ENCODE data around the gene JAZF1.

JAZF1 gene

DNA sequence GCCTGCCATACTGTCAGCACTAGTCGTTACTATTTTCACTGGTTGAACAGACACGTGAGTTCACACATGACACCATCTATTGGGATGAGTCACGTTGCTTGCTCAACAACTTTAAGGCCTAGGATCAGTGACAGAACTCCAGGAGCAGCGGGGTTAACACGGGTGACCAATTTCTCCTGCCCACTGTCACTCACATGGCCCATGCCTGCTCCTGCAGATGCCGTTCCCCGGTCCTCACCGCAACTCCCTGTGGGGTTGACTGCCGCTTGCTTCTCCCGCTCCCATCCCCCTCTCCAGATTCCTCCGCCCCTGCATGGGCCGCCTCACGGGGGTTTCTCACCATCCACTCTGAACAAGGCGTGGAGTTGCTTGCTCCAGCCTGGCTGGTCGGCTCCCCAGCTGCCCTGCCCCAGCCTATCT, 312.5 kb downstream of the JAZF1 start:
- Histone ChIP-seq H3K9me3 (ENCODE audit: control insufficient read depth, insufficient read depth, low read length) (no peaks in the 10 kb centered on the region), H3K4me2 (ENCODE audit: low read length) (no peak overlapping the region), H4K20me1 (ENCODE audit: control insufficient read depth, insufficient read depth, low read depth, low read length) (no peaks in the 10 kb centered on the region), H3K36me3 (ENCODE audit: control insufficient read depth, low read length) (no peaks in the 10 kb centered on the region), H3K4me1 (ENCODE audit: control insufficient read depth, low read length) (no peaks in the 10 kb centered on the region), H3K27me3 (ENCODE audit: control insufficient read depth, low read length) (no peaks in the 10 kb centered on the region), H3K9me2 (replicated peaks; ENCODE audit: control insufficient read depth, low read length) (no peaks in the 10 kb centered on the region), H3K27ac (ENCODE audit: low read depth, low read length) (no peak overlapping the region), H3K79me2 (ENCODE audit: control insufficient read depth, low read length) (no peaks in the 10 kb centered on the region), H3K4me3 (ENCODE audit: low read length) (no peak overlapping the region), H3F3A (ENCODE audit: control insufficient read depth, insufficient read depth) (no peaks in the 10 kb centered on the region)
- TF ChIP-seq, protein P1, sequence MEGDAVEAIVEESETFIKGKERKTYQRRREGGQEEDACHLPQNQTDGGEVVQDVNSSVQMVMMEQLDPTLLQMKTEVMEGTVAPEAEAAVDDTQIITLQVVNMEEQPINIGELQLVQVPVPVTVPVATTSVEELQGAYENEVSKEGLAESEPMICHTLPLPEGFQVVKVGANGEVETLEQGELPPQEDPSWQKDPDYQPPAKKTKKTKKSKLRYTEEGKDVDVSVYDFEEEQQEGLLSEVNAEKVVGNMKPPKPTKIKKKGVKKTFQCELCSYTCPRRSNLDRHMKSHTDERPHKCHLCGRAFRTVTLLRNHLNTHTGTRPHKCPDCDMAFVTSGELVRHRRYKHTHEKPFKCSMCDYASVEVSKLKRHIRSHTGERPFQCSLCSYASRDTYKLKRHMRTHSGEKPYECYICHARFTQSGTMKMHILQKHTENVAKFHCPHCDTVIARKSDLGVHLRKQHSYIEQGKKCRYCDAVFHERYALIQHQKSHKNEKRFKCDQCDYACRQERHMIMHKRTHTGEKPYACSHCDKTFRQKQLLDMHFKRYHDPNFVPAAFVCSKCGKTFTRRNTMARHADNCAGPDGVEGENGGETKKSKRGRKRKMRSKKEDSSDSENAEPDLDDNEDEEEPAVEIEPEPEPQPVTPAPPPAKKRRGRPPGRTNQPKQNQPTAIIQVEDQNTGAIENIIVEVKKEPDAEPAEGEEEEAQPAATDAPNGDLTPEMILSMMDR (IDR thresholded peaks at IDR 0.05; ENCODE audit: low read depth, low read length, poor library complexity, severe bottlenecking): no peak
- no peak for TF ChIP-seq EZH2phosphoT487 (IDR thresholded peaks at IDR 0.05; ENCODE audit: borderline replicate concordance, low read length)

DNA sequence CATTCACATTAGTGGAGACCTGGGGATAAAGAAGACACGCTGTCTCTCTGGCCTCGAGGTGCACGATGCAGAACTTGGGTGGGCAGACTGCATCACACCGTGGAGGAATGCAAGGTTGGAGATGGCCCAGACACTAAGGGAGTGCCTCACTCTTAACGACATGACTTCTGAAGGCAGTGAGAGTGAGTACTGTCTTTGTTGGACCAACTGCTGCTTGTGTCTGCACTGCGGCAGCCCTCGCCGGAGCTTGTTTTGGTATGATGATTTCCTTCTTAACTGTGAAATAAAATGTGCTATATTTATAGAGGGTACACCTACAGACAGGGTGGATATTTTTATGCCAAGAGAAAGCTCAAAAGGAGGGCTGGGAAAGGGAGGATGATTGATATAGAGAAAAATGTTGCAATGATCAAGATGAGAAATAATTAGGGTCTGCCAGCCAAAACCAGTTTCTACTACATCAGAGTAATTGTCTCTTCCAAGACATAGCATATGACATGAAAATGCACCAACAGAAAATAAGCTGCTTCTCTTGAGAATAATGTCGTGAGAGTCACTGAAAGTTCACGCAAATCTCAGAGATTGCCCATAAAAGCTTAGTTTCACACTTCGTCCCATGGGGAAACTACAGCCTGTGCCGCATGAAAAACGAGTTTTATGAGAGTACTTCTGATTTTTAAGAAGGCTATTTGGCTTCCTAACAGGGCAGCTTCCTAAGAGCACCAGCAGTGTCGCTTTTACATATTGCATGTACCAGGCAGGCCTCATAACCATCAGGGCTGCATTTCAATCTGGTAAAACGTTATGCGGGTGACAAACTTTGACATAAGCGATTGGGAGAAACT, 313.5 kb downstream of the JAZF1 start:
- no peaks in the 10 kb centered on the region for H3K9me3 ChIP-seq (ENCODE audit: control insufficient read depth, insufficient read depth, low read length)
- no peak overlapping the region for H3K27ac ChIP-seq (ENCODE audit: low read depth, low read length)
- H3K4me1 ChIP-seq (ENCODE audit: control insufficient read depth, low read length): no peaks in the 10 kb centered on the region
- H3F3A ChIP-seq (ENCODE audit: control insufficient read depth, insufficient read depth): no peaks in the 10 kb centered on the region
- no peaks in the 10 kb centered on the region for H3K36me3 ChIP-seq (ENCODE audit: control insufficient read depth, low read length)
- no peaks in the 10 kb centered on the region for H3K9me2 ChIP-seq (replicated peaks; ENCODE audit: control insufficient read depth, low read length)
- H3K27me3 ChIP-seq (ENCODE audit: control insufficient read depth, low read length): no peaks in the 10 kb centered on the region
- no peak overlapping the region for H3K4me3 ChIP-seq (ENCODE audit: low read length)
- no peaks in the 10 kb centered on the region for H3K79me2 ChIP-seq (ENCODE audit: control insufficient read depth, low read length)
- no peak overlapping the region for H3K4me2 ChIP-seq (ENCODE audit: low read length)
- no peaks in the 10 kb centered on the region for H4K20me1 ChIP-seq (ENCODE audit: control insufficient read depth, insufficient read depth, low read depth, low read length)
- TF ChIP-seq, protein P1 (IDR thresholded peaks at IDR 0.05; ENCODE audit: low read depth, low read length, poor library complexity, severe bottlenecking): no peak
- no peak for TF ChIP-seq EZH2phosphoT487 (IDR thresholded peaks at IDR 0.05; ENCODE audit: borderline replicate concordance, low read length)

DNA sequence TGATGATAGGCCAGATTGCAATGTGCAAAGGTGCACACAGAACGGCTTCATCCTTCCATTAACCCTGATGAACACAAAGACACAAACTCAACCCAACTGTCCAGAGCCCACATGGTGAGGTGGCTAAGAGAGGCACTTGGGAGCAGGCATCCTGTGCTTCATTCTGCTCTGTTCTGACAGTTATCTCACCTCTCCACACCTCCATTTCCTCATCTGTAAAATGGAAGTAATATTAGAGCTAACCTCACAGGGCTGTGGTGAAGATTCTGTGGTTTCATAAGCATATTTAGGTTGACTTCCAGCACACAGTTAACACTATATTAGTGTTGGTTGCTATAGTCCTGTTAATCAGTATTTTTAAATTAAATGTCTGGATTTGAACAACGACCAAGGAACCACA, 314.3 kb downstream of the JAZF1 start:
- Histone ChIP-seq H3K27ac (ENCODE audit: low read depth, low read length) (no peak overlapping the region), H3K4me2 (ENCODE audit: low read length) (no peak overlapping the region)

More for the DNA sequence above, 314.3 kb downstream of the JAZF1 start:
- Histone ChIP-seq H3K4me1 (ENCODE audit: control insufficient read depth, low read length) (no peaks in the 10 kb centered on the region), H3K36me3 (ENCODE audit: control insufficient read depth, low read length) (no peaks in the 10 kb centered on the region), H3K27me3 (ENCODE audit: control insufficient read depth, low read length) (no peaks in the 10 kb centered on the region), H3K9me3 (ENCODE audit: control insufficient read depth, insufficient read depth, low read length) (no peaks in the 10 kb centered on the region), H3K4me3 (ENCODE audit: low read length) (no peak overlapping the region), H3K79me2 (ENCODE audit: control insufficient read depth, low read length) (no peaks in the 10 kb centered on the region), H4K20me1 (ENCODE audit: control insufficient read depth, insufficient read depth, low read depth, low read length) (no peaks in the 10 kb centered on the region), H3K9me2 (replicated peaks; ENCODE audit: control insufficient read depth, low read length) (no peaks in the 10 kb centered on the region), H3F3A (ENCODE audit: control insufficient read depth, insufficient read depth) (no peaks in the 10 kb centered on the region)
- TF ChIP-seq, protein P1 (IDR thresholded peaks at IDR 0.05; ENCODE audit: low read depth, low read length, poor library complexity, severe bottlenecking): no peak

Data from DOHH2 (cell line).